Fibroblast of peridontal ligament (primary cell): ENCODE data around the gene R3HDM4.

Source experiments
- DNase-seq: peaks from one replicate; pipeline ENCODE4 v3.0.0-alpha.2; 2010; ENCODE audit errors: extremely low read depth

R3HDM4 gene

GRCh38 chr19:917323-918151 is 4.5 kb upstream of the R3HDM4 start, which contains the start of gene KISS1R:
KISS1R (plus strand) TSS chr19:917333; CDS start chr19:917503, 170 bp downstream.
- no peak for DNase-seq

GRCh38 chr19:916645-917322 is 3.8 kb upstream of the R3HDM4 start:
- no peak for DNase-seq

GRCh38 chr19:912181-913079 is 589 bp downstream of the R3HDM4 start:
- no peak for DNase-seq

GRCh38 chr19:911197-912033 is 1.6 kb downstream of the R3HDM4 start:
- no peak for DNase-seq

- no peak for DNase-seq
Observed at GRCh38 chr19:907183-907853, 5.7 kb downstream of the R3HDM4 start.

GRCh38 chr19:906480-906879 is 6.5 kb downstream of the R3HDM4 start:
- DNase-seq: no peak

GRCh38 chr19:904545-904944 is 8.5 kb downstream of the R3HDM4 start:
- DNase-seq: no peak

- no peak for DNase-seq
Observed at GRCh38 chr19:903266-903797, 9.7 kb downstream of the R3HDM4 start.

GRCh38 chr19:902446-903226 is 10.4 kb downstream of the R3HDM4 start:
- DNase-seq: no peak

GRCh38 chr19:902093-902370 is 11.0 kb downstream of the R3HDM4 start:
- DNase-seq: no peak

- no peak for DNase-seq
Observed at GRCh38 chr19:901216-902092, 11.6 kb downstream of the R3HDM4 start.

GRCh38 chr19:900302-901111 is 12.5 kb downstream of the R3HDM4 start:
- DNase-seq: no peak

GRCh38 chr19:900043-900301 is 13.0 kb downstream of the R3HDM4 start:
- DNase-seq: no peak

GRCh38 chr19:899336-900042 is 13.5 kb downstream of the R3HDM4 start:
- no peak for DNase-seq

- DNase-seq: no peak
Observed at GRCh38 chr19:898663-899062, 14.4 kb downstream of the R3HDM4 start.

- no peak for DNase-seq
Observed at GRCh38 chr19:897442-898039, 15.5 kb downstream of the R3HDM4 start.

GRCh38 chr19:896999-897398 is 16.0 kb downstream of the R3HDM4 start:
- no peak for DNase-seq
